Astrocyte (in vitro differentiated cells and primary cell): Measurements from ENCODE around the gene OBP2B.

ENCODE experiments used
- EZH2 ChIP-seq: IDR thresholded peaks from 2 replicates; pipeline ENCODE4 v1.6.1; 2012; ENCODE audit warnings: mild to moderate bottlenecking, low read length, inconsistent platforms; ENCODE audit not compliant: insufficient read depth
- TF ChIP-seq, protein P1 (sequence below): IDR thresholded peaks from 2 replicates; pipeline ENCODE4 v1.5.1; 2011; ENCODE audit warnings: low read depth, mild to moderate bottlenecking, inconsistent platforms, low read length, moderate library complexity; ENCODE audit not compliant: insufficient read depth

DNA sequence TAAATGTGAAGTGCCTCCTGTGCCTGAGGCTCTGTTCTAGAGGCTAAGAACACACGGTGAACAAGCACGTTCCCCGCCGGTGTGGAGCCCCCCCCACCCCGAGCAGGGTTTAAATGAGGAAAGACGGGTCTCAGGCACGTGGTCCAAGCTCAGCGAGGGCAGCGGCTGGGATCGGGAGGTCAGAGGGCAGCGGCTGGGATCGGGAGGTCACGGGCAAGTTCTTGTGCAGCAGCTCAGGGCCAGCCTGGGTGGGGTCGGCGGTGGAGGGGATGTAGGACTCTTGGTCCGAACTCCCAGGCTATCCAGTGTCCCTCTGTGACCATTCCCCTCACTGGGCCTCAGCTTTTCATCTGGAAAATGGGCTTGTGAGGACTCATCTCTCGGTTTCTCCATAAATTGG, 42.7 kb downstream of the OBP2B start:
- TF ChIP-seq, protein P1, sequence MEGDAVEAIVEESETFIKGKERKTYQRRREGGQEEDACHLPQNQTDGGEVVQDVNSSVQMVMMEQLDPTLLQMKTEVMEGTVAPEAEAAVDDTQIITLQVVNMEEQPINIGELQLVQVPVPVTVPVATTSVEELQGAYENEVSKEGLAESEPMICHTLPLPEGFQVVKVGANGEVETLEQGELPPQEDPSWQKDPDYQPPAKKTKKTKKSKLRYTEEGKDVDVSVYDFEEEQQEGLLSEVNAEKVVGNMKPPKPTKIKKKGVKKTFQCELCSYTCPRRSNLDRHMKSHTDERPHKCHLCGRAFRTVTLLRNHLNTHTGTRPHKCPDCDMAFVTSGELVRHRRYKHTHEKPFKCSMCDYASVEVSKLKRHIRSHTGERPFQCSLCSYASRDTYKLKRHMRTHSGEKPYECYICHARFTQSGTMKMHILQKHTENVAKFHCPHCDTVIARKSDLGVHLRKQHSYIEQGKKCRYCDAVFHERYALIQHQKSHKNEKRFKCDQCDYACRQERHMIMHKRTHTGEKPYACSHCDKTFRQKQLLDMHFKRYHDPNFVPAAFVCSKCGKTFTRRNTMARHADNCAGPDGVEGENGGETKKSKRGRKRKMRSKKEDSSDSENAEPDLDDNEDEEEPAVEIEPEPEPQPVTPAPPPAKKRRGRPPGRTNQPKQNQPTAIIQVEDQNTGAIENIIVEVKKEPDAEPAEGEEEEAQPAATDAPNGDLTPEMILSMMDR, result no peak
- no peak for TF ChIP-seq EZH2
